HCT116 (cell line): Measurements from ENCODE around the gene KIFC3. TPM values are rescaled to one million over a fixed set of nuclear protein-coding genes. Genes with fewer than 3 reads are reported as not detected.

Experiments used
- ATAC-seq: fragments of 200-7000 bp; cut with Tn5 transposase; 2 replicates; pipeline ENCODE4 v1.9.1; 2020; ENCODE audit warnings: mild to moderate bottlenecking, moderate library complexity
- BruUV-seq: library from RNA; stranded (reverse); fragments of 400-500 nt; replicated peaks from 2 replicates; lab custom pipeline; 2021; lab: Mats Ljungman, UMichigan
- CTCF ChIA-PET: fragments of 300-600 bp; sonication (Branson Sonifier 250); formaldehyde crosslinking; loops from one replicate; lab custom pipeline; 2021; ENCODE audit warnings: antibody characterized with exemption; lab: Charles Lee
- POLR2A ChIA-PET: fragments of 300-600, 350-600 bp; sonication (Branson Sonifier 250); formaldehyde crosslinking; loops from one replicate; lab custom pipeline; 2021; ENCODE audit warnings: antibody characterized with exemption; lab: Charles Lee
- RAD21 ChIA-PET, 2 experiments: fragments of 300-600 bp; sonication (Branson Sonifier 250); formaldehyde crosslinking; loops; one replicate each; lab custom pipeline; 2023; ENCODE audit warnings: low total read pairs in 2 of 2; ENCODE audit not compliant: uncharacterized antibody in 2 of 2, unreplicated experiment in 2 of 2, low non-redundant PET in 1 of 2; lab: Charles Lee
- DNase-seq: peaks from one replicate; pipeline ENCODE4 v3.0.0-alpha.2; 2010; ENCODE audit warnings: low read depth, low spot score
- H2AFZ ChIP-seq: fragments of 200-600 bp; shearing (Covaris generic), sonication (generic); 2 replicates; pipeline ENCODE4 v1.6.1; 2017; ENCODE audit warnings: low read depth, mixed run types, mixed read lengths, antibody characterized with exemption, low read length; ENCODE audit not compliant: poor library complexity, severe bottlenecking
- H3K27ac ChIP-seq: 2 replicates; pipeline ENCODE4 v1.5.1; 2012; ENCODE audit warnings: low read depth, low read length
- H3K27me3 ChIP-seq: fragments of 200-600 bp; sonication (generic); 2 replicates; pipeline ENCODE4 v1.6.1; 2016; ENCODE audit warnings: mixed run types, low read length, mixed read lengths; ENCODE audit not compliant: insufficient read depth
- H3K36me3 ChIP-seq, 2 experiments: fragments of 200-500 bp in 1 of 2; fragments of 200-600 bp in 1 of 2; sonication (Bioruptor generic) in 1 of 2; sonication (generic) in 1 of 2; 2 replicates each; pipeline versions ENCODE4 v1.5.1 to v1.6.1; 2014 to 2016; ENCODE audit warnings: low read length in 2 of 2, inconsistent platforms in 1 of 2, mixed read lengths in 1 of 2, mixed run types in 1 of 2; ENCODE audit not compliant: insufficient read depth in 2 of 2, control insufficient read depth in 1 of 2
- H3K4me1 ChIP-seq, 2 experiments: fragments of 200-600 bp in 1 of 2; sonication (generic) in 1 of 2; 2 replicates each; pipeline versions ENCODE4 v1.5.1 to v1.6.1; 2012 to 2017; ENCODE audit warnings: low read length in 2 of 2, inconsistent platforms in 1 of 2, mild to moderate bottlenecking in 1 of 2, mixed read lengths in 1 of 2, mixed run types in 1 of 2, moderate library complexity in 1 of 2; ENCODE audit not compliant: insufficient read depth in 2 of 2, control insufficient read depth in 1 of 2
- H3K4me2 ChIP-seq: fragments of 200-600 bp; sonication (generic); 2 replicates; pipeline ENCODE4 v1.6.1; 2017; ENCODE audit warnings: mixed run types, low read length, mixed read lengths
- H3K4me3 ChIP-seq, 2 experiments: fragments of 200-600 bp in 1 of 2; sonication (generic) in 1 of 2; replicated peaks in 1 of 2; 2 replicates each; pipeline ENCODE4 v1.5.1; 2011 to 2016; ENCODE audit warnings: low read length in 2 of 2, control low read depth in 1 of 2, low read depth in 1 of 2, mild to moderate bottlenecking in 1 of 2, mixed read lengths in 1 of 2, mixed run types in 1 of 2
- H3K79me2 ChIP-seq: fragments of 200-600 bp; sonication (generic); 2 replicates; pipeline ENCODE4 v1.6.1; 2017; ENCODE audit warnings: mild to moderate bottlenecking, mixed run types, low read length, moderate library complexity, mixed read lengths; ENCODE audit not compliant: insufficient read depth
- H3K9ac ChIP-seq: fragments of 200-600 bp; sonication (generic); 2 replicates; pipeline ENCODE4 v1.6.1; 2016; ENCODE audit warnings: low read length, mixed read lengths
- H3K9me2 ChIP-seq: fragments of 200-600 bp; sonication (generic), shearing (Covaris generic); 2 replicates; pipeline ENCODE4 v1.6.1; 2017; ENCODE audit warnings: mixed run types, mild to moderate bottlenecking, moderate library complexity; ENCODE audit not compliant: insufficient read depth
- H3K9me3 ChIP-seq, 2 experiments: fragments of 200-500 bp in 1 of 2; fragments of 200-600 bp in 1 of 2; sonication (Bioruptor generic) in 1 of 2; sonication (generic) in 1 of 2; 2 replicates each; pipeline ENCODE4 v1.6.1; 2014 to 2017; ENCODE audit warnings: low read length in 2 of 2, mixed read lengths in 2 of 2, inconsistent platforms in 1 of 2, low read depth in 1 of 2, mild to moderate bottlenecking in 1 of 2, mixed run types in 1 of 2, moderate library complexity in 1 of 2; ENCODE audit not compliant: control insufficient read depth in 1 of 2, insufficient read depth in 1 of 2
- H4K20me1 ChIP-seq: fragments of 200-600 bp; sonication (generic), shearing (Covaris generic); 2 replicates; pipeline ENCODE4 v1.6.1; 2017; ENCODE audit warnings: mixed run types, mild to moderate bottlenecking, moderate library complexity; ENCODE audit not compliant: insufficient read depth
- CBX3 ChIP-seq: IDR thresholded peaks from 2 replicates; pipeline ENCODE4 v1.6.1; 2012; ENCODE audit warnings: low read depth
- EGR1 ChIP-seq: IDR thresholded peaks from 2 replicates; pipeline ENCODE4 v1.6.1; 2012; ENCODE audit warnings: low read depth
- ELF1 ChIP-seq: IDR thresholded peaks from 2 replicates; pipeline ENCODE4 v1.6.1; 2012; ENCODE audit warnings: low read depth, borderline replicate concordance
- FOSL1 ChIP-seq: IDR thresholded peaks from 2 replicates; pipeline ENCODE4 v1.6.1; 2012; ENCODE audit warnings: low read depth
- JUND ChIP-seq: IDR thresholded peaks from 2 replicates; pipeline ENCODE4 v1.6.1; 2012
- POLR2AphosphoS5 ChIP-seq: IDR thresholded peaks from 2 replicates; pipeline ENCODE4 v1.6.1; 2011; ENCODE audit warnings: mild to moderate bottlenecking, low read depth, low read length, moderate library complexity
- SIN3A ChIP-seq: IDR thresholded peaks from 2 replicates; pipeline ENCODE4 v1.6.1; 2012; ENCODE audit warnings: low read depth
- SP1 ChIP-seq: IDR thresholded peaks from 2 replicates; pipeline ENCODE4 v1.6.1; 2012; ENCODE audit warnings: low read depth
- SRF ChIP-seq: IDR thresholded peaks from 2 replicates; pipeline ENCODE4 v1.6.1; 2012; ENCODE audit warnings: low read depth
- ZFX ChIP-seq: fragments of 450-650 bp; IDR thresholded peaks from 2 replicates; pipeline ENCODE4 v1.6.1; 2017
- ZNF274 ChIP-seq: fragments of 200-500 bp; sonication (Bioruptor generic); IDR thresholded peaks from 2 replicates; pipeline ENCODE4 v1.6.1; 2014; ENCODE audit warnings: mild to moderate bottlenecking, low read depth, low read length, inconsistent platforms
- intact Hi-C: fragments of 100-400 bp; cut with micrococcal nuclease; formaldehyde crosslinking; loops from 2 replicates; pipeline ENCODE4 v1.10.0; 2022
- total RNA-seq: library from RNA; stranded (reverse); gene quantifications from one replicate; pipeline ENCODE4 v1.2.1, GENCODE V29; 2021; ENCODE audit not compliant: unreplicated experiment
- TF ChIP-seq, protein P1 (sequence below): IDR thresholded peaks from 2 replicates; pipeline ENCODE4 v1.6.1; 2011; ENCODE audit warnings: mild to moderate bottlenecking, low read length, moderate library complexity; ENCODE audit not compliant: insufficient replicate concordance; ENCODE audit errors: extremely low read depth
- TF ChIP-seq, protein P2 (sequence below): IDR thresholded peaks from 2 replicates; pipeline ENCODE4 v1.6.1; 2012
- TF ChIP-seq, protein P3 (sequence below), 3 experiments: fragments of 200-600 bp in 1 of 3; sonication (generic) in 1 of 3; IDR thresholded peaks in 2 of 3; conservative IDR thresholded peaks in 1 of 3; 2 replicates each; pipeline ENCODE4 v1.5.1; 2012 to 2017; ENCODE audit warnings: low read depth in 2 of 3, low read length in 2 of 3, antibody characterized with exemption in 1 of 3, borderline replicate concordance in 1 of 3, control low read depth in 1 of 3, mild to moderate bottlenecking in 1 of 3, mixed read lengths in 1 of 3, mixed run types in 1 of 3, moderate library complexity in 1 of 3; ENCODE audit not compliant: insufficient read depth in 1 of 3
- TF ChIP-seq, protein P4 (sequence below): IDR thresholded peaks from 2 replicates; pipeline ENCODE4 v1.6.1; 2012

KIFC3 gene
- total RNA-seq, 1 experiment from 2014 or later: 31.9 TPM

DNA sequence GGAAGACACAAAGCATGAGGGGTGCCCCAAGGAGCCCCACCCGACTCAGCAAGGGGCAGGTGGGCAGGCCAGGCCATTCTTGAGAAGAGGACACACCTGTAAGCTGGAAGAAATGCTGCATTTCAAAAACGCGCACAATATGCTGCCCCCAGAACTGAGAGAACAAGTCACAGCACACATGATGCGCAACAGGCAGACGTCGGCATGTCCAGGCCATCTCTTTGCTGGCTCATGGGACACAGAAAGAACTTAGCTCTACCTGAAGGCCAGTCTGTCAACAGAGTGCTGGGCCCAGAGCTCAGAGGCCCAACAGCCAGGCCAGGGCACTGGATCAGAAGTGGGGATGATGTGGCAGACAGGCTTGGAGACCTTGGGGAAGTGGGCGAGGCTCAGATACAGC is 18.0 kb downstream of the KIFC3 start (continued):
- TF ChIP-seq, protein P1, sequence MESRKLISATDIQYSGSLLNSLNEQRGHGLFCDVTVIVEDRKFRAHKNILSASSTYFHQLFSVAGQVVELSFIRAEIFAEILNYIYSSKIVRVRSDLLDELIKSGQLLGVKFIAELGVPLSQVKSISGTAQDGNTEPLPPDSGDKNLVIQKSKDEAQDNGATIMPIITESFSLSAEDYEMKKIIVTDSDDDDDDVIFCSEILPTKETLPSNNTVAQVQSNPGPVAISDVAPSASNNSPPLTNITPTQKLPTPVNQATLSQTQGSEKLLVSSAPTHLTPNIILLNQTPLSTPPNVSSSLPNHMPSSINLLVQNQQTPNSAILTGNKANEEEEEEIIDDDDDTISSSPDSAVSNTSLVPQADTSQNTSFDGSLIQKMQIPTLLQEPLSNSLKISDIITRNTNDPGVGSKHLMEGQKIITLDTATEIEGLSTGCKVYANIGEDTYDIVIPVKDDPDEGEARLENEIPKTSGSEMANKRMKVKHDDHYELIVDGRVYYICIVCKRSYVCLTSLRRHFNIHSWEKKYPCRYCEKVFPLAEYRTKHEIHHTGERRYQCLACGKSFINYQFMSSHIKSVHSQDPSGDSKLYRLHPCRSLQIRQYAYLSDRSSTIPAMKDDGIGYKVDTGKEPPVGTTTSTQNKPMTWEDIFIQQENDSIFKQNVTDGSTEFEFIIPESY: no peak
- TF ChIP-seq, protein P2, sequence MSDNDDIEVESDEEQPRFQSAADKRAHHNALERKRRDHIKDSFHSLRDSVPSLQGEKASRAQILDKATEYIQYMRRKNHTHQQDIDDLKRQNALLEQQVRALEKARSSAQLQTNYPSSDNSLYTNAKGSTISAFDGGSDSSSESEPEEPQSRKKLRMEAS: no peak
- TF ChIP-seq CBX3 (no peak), JUND (no peak)
- TF ChIP-seq, protein P3, sequence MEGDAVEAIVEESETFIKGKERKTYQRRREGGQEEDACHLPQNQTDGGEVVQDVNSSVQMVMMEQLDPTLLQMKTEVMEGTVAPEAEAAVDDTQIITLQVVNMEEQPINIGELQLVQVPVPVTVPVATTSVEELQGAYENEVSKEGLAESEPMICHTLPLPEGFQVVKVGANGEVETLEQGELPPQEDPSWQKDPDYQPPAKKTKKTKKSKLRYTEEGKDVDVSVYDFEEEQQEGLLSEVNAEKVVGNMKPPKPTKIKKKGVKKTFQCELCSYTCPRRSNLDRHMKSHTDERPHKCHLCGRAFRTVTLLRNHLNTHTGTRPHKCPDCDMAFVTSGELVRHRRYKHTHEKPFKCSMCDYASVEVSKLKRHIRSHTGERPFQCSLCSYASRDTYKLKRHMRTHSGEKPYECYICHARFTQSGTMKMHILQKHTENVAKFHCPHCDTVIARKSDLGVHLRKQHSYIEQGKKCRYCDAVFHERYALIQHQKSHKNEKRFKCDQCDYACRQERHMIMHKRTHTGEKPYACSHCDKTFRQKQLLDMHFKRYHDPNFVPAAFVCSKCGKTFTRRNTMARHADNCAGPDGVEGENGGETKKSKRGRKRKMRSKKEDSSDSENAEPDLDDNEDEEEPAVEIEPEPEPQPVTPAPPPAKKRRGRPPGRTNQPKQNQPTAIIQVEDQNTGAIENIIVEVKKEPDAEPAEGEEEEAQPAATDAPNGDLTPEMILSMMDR (IDR thresholded peaks at IDR 0.05 in 2 of 3, conservative IDR thresholded peaks at IDR 0.05 in 1 of 3; ENCODE audit: borderline replicate concordance in 1 of 3, insufficient read depth in 1 of 3, low read depth in 2 of 3, low read length in 2 of 3): no peak

DNA sequence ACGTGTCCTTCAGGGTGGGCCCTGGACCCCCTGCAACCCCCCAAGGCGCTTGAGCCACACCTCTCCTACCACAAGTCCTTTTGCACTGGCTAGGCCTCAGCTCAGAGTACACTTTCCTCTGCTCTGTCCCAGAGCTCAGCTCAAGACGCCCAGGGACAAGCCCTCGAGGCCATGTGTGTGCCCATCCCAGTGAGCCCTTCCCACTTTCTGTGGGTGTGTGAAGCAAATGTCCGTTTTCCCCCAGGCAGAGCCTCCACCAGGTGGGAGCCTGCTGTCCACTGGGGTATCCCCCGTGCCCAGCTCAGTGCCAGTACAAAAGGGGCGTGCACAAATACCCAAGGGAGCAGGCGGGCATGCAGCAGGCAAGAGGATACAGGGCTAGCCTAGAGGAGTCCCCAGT is 18.4 kb downstream of the KIFC3 start:
- POLR2A ChIA-PET: no interaction called here
- intact Hi-C loops: no loop called here
- no TSS peak for BruUV-seq

More for the DNA sequence above, 18.4 kb downstream of the KIFC3 start:
- no peak overlapping the region for H3K4me3 ChIP-seq
- H3K27me3 ChIP-seq: no peaks in the 10 kb centered on the region
- ChIA-PET RAD21 (no interaction called here), CTCF (no interaction called here)
- H3K27ac ChIP-seq: no peak overlapping the region
- DNase-seq (no peak), ATAC-seq (no peak)
- no peaks in the 10 kb centered on the region for H3K79me2 ChIP-seq
- H3K4me1 ChIP-seq: peaks cover 12 to 25% of the 10 kb centered on the region in 2 experiments
- H3K36me3 ChIP-seq: no peaks in the 10 kb centered on the region
- no peaks in the 10 kb centered on the region for H3K9me2 ChIP-seq
- H4K20me1 ChIP-seq: no peaks in the 10 kb centered on the region
- H3K9me3 ChIP-seq: no peaks in the 10 kb centered on the region
- H2AFZ ChIP-seq: no peak overlapping the region
- no peak for TF ChIP-seq POLR2AphosphoS5
- TF ChIP-seq, protein P3 (IDR thresholded peaks at IDR 0.05 in 2 of 3, conservative IDR thresholded peaks at IDR 0.05 in 1 of 3; ENCODE audit: borderline replicate concordance in 1 of 3, insufficient read depth in 1 of 3, low read depth in 2 of 3, low read length in 2 of 3): no peak
- TF ChIP-seq EGR1: no peak
- TF ChIP-seq ELF1: no peak
- TF ChIP-seq JUND: no peak
- TF ChIP-seq, protein P1: no peak
- TF ChIP-seq CBX3: no peak
- TF ChIP-seq, protein P4, sequence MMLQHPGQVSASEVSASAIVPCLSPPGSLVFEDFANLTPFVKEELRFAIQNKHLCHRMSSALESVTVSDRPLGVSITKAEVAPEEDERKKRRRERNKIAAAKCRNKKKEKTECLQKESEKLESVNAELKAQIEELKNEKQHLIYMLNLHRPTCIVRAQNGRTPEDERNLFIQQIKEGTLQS: no peak
- TF ChIP-seq SRF: no peak
- TF ChIP-seq ZFX: no peak
- no peak for TF ChIP-seq SIN3A
- TF ChIP-seq FOSL1: no peak
- no peak for TF ChIP-seq ZNF274
- no peak for TF ChIP-seq SP1
- H3K4me2 ChIP-seq: no peak overlapping the region
- no peak overlapping the region for H3K9ac ChIP-seq
